SK-N-SH treated with all-trans-retinoic acid at 6 μM for 48 hours (cell line): ENCODE results near the gene KIF1C.

Source experiments
- ATAC-seq: fragments of 200-7000 bp; cut with Tn5 transposase; 3 replicates; pipeline ENCODE4 v1.9.1; 2020; ENCODE audit warnings: mild to moderate bottlenecking, moderate library complexity
- ARNTL ChIP-seq: fragments of 450-650 bp; formaldehyde crosslinking; IDR thresholded peaks from 2 replicates; pipeline ENCODE4 v1.5.0; 2020; ENCODE audit warnings: low read depth, mild to moderate bottlenecking, moderate library complexity, borderline replicate concordance
- BACH2 ChIP-seq: fragments of 250-450 bp; sonication (Bioruptor Pico); IDR thresholded peaks from 2 replicates; pipeline ENCODE4 v1.9.0; 2021; ENCODE audit warnings: mild to moderate bottlenecking, borderline replicate concordance
- CSDC2 ChIP-seq: fragments of 250-450 bp; sonication (Bioruptor Pico); IDR thresholded peaks from 2 replicates; pipeline ENCODE4 v1.5.0; 2020; ENCODE audit warnings: mild to moderate bottlenecking, moderate library complexity
- ESRRG ChIP-seq: fragments of 250-450 bp; sonication (Bioruptor Pico); IDR thresholded peaks from 2 replicates; pipeline ENCODE4 v1.6.1; 2021; ENCODE audit warnings: mild to moderate bottlenecking
- GLIS3 ChIP-seq: fragments of 250-450 bp; sonication (Bioruptor Pico); IDR thresholded peaks from 2 replicates; pipeline ENCODE4 v1.5.0; 2020; ENCODE audit warnings: mild to moderate bottlenecking, moderate library complexity
- ISL1 ChIP-seq: fragments of 250-450 bp; sonication (Bioruptor Pico); IDR thresholded peaks from 2 replicates; pipeline ENCODE4 v2.1.2; 2022; ENCODE audit warnings: mild to moderate bottlenecking, moderate library complexity
- POU6F1 ChIP-seq: fragments of 250-450 bp; sonication (Bioruptor Pico); IDR thresholded peaks from 2 replicates; pipeline ENCODE4 v1.8.0; 2021; ENCODE audit warnings: low read depth, mild to moderate bottlenecking, moderate library complexity, borderline replicate concordance
- RARB ChIP-seq: fragments of 250-450 bp; sonication (Bioruptor Pico); IDR thresholded peaks from 2 replicates; pipeline ENCODE4 v1.8.0; 2021; ENCODE audit warnings: mild to moderate bottlenecking, moderate library complexity
- SNAI2 ChIP-seq: fragments of 250-450 bp; sonication (Bioruptor Pico); IDR thresholded peaks from 2 replicates; pipeline ENCODE4 v1.5.0; 2020; ENCODE audit warnings: mild to moderate bottlenecking, moderate library complexity
- TCF4 ChIP-seq: fragments of 250-450 bp; sonication (Bioruptor Pico); IDR thresholded peaks from 2 replicates; pipeline ENCODE4 v1.8.0; 2021; ENCODE audit warnings: mild to moderate bottlenecking, moderate library complexity, borderline replicate concordance
- TOX ChIP-seq: fragments of 250-450 bp; sonication (Bioruptor Pico); IDR thresholded peaks from 2 replicates; pipeline ENCODE4 v1.8.0; 2021; ENCODE audit warnings: mild to moderate bottlenecking, moderate library complexity, borderline replicate concordance
- ZNF565 ChIP-seq: fragments of 450-650 bp; formaldehyde crosslinking; conservative IDR thresholded peaks from 2 replicates; pipeline ENCODE4 v1.5.0; 2020; ENCODE audit warnings: low read depth, mild to moderate bottlenecking, moderate library complexity
- ZNF70 ChIP-seq: fragments of 450-650 bp; formaldehyde crosslinking; IDR thresholded peaks from 2 replicates; pipeline ENCODE4 v1.5.0; 2020; ENCODE audit warnings: mild to moderate bottlenecking, moderate library complexity
- ZNF8 ChIP-seq: fragments of 450-650 bp; formaldehyde crosslinking; IDR thresholded peaks from 2 replicates; pipeline ENCODE4 v1.5.0; 2020; ENCODE audit warnings: mild to moderate bottlenecking, moderate library complexity
- TF ChIP-seq, protein P1 (sequence below): fragments of 250-450 bp; sonication (Bioruptor Pico); IDR thresholded peaks from 2 replicates; pipeline ENCODE4 v1.5.1; 2020; ENCODE audit warnings: low read depth, mild to moderate bottlenecking, moderate library complexity
- TF ChIP-seq, protein P2 (sequence below): fragments of 250-450 bp; sonication (Bioruptor Pico); IDR thresholded peaks from 2 replicates; pipeline ENCODE4 v1.8.0; 2020; ENCODE audit warnings: mild to moderate bottlenecking, moderate library complexity, borderline replicate concordance
- TF ChIP-seq, protein P3 (sequence below): fragments of 250-450 bp; sonication (Bioruptor Pico); IDR thresholded peaks from 2 replicates; pipeline ENCODE4 v1.5.1; 2021; ENCODE audit warnings: mild to moderate bottlenecking, moderate library complexity
- TF ChIP-seq, protein P4 (sequence below): fragments of 250-450 bp; sonication (Bioruptor Pico); IDR thresholded peaks from 2 replicates; pipeline ENCODE4 v1.5.0; 2020; ENCODE audit warnings: mild to moderate bottlenecking, moderate library complexity

Gene KIF1C

GRCh38 chr17:4970273-4970672, 27.5 kb upstream of the KIF1C start:
- ATAC-seq: no peak
- TF ChIP-seq, protein P1, sequence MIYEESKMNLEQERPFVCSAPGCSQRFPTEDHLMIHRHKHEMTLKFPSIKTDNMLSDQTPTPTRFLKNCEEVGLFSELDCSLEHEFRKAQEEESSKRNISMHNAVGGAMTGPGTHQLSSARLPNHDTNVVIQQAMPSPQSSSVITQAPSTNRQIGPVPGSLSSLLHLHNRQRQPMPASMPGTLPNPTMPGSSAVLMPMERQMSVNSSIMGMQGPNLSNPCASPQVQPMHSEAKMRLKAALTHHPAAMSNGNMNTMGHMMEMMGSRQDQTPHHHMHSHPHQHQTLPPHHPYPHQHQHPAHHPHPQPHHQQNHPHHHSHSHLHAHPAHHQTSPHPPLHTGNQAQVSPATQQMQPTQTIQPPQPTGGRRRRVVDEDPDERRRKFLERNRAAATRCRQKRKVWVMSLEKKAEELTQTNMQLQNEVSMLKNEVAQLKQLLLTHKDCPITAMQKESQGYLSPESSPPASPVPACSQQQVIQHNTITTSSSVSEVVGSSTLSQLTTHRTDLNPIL (CRISPR knock-in tag): no peak
- TF ChIP-seq CSDC2 (CRISPR knock-in tag) (no peak), ARNTL (CRISPR knock-in tag) (no peak), ZNF8 (CRISPR knock-in tag) (no peak), BACH2 (no peak), ISL1 (no peak), ESRRG (CRISPR knock-in tag) (no peak), POU6F1 (CRISPR knock-in tag) (no peak), ZNF70 (CRISPR knock-in tag) (no peak), GLIS3 (CRISPR knock-in tag) (no peak), TCF4 (CRISPR knock-in tag) (no peak)
- TF ChIP-seq, protein P2, sequence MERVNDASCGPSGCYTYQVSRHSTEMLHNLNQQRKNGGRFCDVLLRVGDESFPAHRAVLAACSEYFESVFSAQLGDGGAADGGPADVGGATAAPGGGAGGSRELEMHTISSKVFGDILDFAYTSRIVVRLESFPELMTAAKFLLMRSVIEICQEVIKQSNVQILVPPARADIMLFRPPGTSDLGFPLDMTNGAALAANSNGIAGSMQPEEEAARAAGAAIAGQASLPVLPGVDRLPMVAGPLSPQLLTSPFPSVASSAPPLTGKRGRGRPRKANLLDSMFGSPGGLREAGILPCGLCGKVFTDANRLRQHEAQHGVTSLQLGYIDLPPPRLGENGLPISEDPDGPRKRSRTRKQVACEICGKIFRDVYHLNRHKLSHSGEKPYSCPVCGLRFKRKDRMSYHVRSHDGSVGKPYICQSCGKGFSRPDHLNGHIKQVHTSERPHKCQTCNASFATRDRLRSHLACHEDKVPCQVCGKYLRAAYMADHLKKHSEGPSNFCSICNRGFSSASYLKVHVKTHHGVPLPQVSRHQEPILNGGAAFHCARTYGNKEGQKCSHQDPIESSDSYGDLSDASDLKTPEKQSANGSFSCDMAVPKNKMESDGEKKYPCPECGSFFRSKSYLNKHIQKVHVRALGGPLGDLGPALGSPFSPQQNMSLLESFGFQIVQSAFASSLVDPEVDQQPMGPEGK (CRISPR knock-in tag): no peak
- TF ChIP-seq, protein P3, sequence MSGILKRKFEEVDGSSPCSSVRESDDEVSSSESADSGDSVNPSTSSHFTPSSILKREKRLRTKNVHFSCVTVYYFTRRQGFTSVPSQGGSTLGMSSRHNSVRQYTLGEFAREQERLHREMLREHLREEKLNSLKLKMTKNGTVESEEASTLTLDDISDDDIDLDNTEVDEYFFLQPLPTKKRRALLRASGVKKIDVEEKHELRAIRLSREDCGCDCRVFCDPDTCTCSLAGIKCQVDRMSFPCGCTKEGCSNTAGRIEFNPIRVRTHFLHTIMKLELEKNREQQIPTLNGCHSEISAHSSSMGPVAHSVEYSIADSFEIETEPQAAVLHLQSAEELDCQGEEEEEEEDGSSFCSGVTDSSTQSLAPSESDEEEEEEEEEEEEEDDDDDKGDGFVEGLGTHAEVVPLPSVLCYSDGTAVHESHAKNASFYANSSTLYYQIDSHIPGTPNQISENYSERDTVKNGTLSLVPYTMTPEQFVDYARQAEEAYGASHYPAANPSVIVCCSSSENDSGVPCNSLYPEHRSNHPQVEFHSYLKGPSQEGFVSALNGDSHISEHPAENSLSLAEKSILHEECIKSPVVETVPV: no peak

- TF ChIP-seq ZNF70 (CRISPR knock-in tag) (no peak), ZNF565 (CRISPR knock-in tag) (no peak), ESRRG (CRISPR knock-in tag) (no peak), TOX (no peak), ARNTL (CRISPR knock-in tag) (no peak), BACH2 (no peak), CSDC2 (CRISPR knock-in tag) (no peak), POU6F1 (CRISPR knock-in tag) (no peak), SNAI2 (CRISPR knock-in tag) (no peak), RARB (CRISPR knock-in tag) (no peak)
- TF ChIP-seq, protein P4, sequence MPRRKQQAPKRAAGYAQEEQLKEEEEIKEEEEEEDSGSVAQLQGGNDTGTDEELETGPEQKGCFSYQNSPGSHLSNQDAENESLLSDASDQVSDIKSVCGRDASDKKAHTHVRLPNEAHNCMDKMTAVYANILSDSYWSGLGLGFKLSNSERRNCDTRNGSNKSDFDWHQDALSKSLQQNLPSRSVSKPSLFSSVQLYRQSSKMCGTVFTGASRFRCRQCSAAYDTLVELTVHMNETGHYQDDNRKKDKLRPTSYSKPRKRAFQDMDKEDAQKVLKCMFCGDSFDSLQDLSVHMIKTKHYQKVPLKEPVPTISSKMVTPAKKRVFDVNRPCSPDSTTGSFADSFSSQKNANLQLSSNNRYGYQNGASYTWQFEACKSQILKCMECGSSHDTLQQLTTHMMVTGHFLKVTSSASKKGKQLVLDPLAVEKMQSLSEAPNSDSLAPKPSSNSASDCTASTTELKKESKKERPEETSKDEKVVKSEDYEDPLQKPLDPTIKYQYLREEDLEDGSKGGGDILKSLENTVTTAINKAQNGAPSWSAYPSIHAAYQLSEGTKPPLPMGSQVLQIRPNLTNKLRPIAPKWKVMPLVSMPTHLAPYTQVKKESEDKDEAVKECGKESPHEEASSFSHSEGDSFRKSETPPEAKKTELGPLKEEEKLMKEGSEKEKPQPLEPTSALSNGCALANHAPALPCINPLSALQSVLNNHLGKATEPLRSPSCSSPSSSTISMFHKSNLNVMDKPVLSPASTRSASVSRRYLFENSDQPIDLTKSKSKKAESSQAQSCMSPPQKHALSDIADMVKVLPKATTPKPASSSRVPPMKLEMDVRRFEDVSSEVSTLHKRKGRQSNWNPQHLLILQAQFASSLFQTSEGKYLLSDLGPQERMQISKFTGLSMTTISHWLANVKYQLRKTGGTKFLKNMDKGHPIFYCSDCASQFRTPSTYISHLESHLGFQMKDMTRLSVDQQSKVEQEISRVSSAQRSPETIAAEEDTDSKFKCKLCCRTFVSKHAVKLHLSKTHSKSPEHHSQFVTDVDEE: no peak
- ATAC-seq: no peak
These were observed 25.9 kb upstream of the KIF1C start for GRCh38 chr17:4971826-4972225.

DNA sequence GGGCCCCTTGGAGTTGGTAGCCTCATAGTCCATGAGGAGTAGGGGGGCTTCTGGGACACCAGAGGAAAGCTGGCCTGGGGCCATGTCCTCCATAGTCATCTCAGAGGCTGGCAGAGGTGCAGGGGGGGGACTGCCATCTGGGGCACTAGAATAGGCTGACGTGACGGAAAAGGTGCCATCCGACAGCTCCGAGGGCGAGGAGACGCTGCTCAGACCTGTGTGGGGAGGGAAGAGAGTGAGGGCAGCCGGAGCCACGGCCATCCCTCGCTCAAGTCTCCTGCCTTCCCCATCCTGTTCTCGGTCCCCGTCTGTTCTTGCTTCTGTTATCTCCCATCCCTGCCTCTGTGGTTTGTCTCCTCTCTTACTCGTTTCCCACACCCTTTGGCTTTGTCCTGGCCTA, 25.4 kb upstream of the KIF1C start:
- ATAC-seq: no peak
- TF ChIP-seq POU6F1 (CRISPR knock-in tag) (no peak), ZNF8 (CRISPR knock-in tag) (no peak)
